GM12878 (cell line): ENCODE measurements around the gene CDH4. TPM values are rescaled to one million over a fixed set of nuclear protein-coding genes. Genes with fewer than 3 reads are reported as not detected.

Experiments
- ATAC-seq: fragments of 200-7000 bp; cut with Tn5 transposase; 3 replicates; pipeline ENCODE4 v1.9.1; 2020; ENCODE audit warnings: mild to moderate bottlenecking, moderate library complexity
- BruUV-seq: library from RNA; stranded (reverse); fragments of 400-500 nt; replicated peaks from 2 replicates; lab custom pipeline; 2021; lab: Mats Ljungman, UMichigan
- CTCF ChIA-PET: fragments of 300-600 bp; sonication (Branson Sonifier 250); formaldehyde crosslinking; extraction: SDS; loops from one replicate; lab custom pipeline; 2021; ENCODE audit warnings: inconsistent platforms; lab: Yijun Ruan, JAX
- POLR2A ChIA-PET: fragments of 350-600 bp; formaldehyde crosslinking; extraction: SDS; loops from one replicate; lab custom pipeline; 2021; ENCODE audit warnings: inconsistent platforms; lab: Charles Lee
- RAD21 ChIA-PET: fragments of 300-600 bp; sonication (Branson Sonifier 250); formaldehyde crosslinking; loops from one replicate; lab custom pipeline; 2023; ENCODE audit warnings: antibody characterized with exemption; ENCODE audit not compliant: unreplicated experiment; lab: Charles Lee
- SMC1A ChIA-PET: fragments of 300-600 bp; sonication (Branson Sonifier 250); formaldehyde crosslinking; loops from one replicate; lab custom pipeline; 2023; ENCODE audit not compliant: unreplicated experiment, uncharacterized antibody; lab: Charles Lee
- DNase-seq: peaks from one replicate; pipeline ENCODE4 v3.0.0-alpha.2; 2011; ENCODE audit warnings: low read depth, low spot score
- FAIRE-seq: peaks from 3 replicates; lab custom pipeline; 2011; peaks lifted over from hg19 to GRCh38; lab: Jason Lieb, UNC
- H2AFZ ChIP-seq: 2 replicates; pipeline ENCODE4 v1.6.0; 2011; ENCODE audit warnings: low read depth, low read length, control low read depth; ENCODE audit not compliant: control insufficient read depth
- H3K27ac ChIP-seq: 2 replicates; pipeline ENCODE4 v1.5.1; 2011; ENCODE audit warnings: control low read depth; ENCODE audit not compliant: control insufficient read depth, insufficient read depth
- H3K27me3 ChIP-seq, 2 experiments: replicated peaks in 1 of 2; 2 replicates each; pipeline versions ENCODE4 v1.6.0 to v1.6.1; 2011; ENCODE audit warnings: low read length in 1 of 2; ENCODE audit not compliant: control insufficient read depth in 2 of 2, insufficient read depth in 2 of 2
- H3K36me3 ChIP-seq, 2 experiments: 2 replicates each; pipeline ENCODE4 v1.5.1; 2011; ENCODE audit warnings: low read length in 1 of 2; ENCODE audit not compliant: control insufficient read depth in 2 of 2, insufficient read depth in 2 of 2
- H3K4me1 ChIP-seq: 2 replicates; pipeline ENCODE4 v1.6.1; 2011; ENCODE audit warnings: mild to moderate bottlenecking, low read length, moderate library complexity, mixed read lengths; ENCODE audit not compliant: control insufficient read depth, insufficient read depth
- H3K4me2 ChIP-seq: 2 replicates; pipeline ENCODE4 v1.6.0; 2011; ENCODE audit warnings: control low read depth; ENCODE audit not compliant: control insufficient read depth, insufficient read depth
- H3K4me3 ChIP-seq: fragments of 200-600 bp; sonication (generic); 2 replicates; pipeline ENCODE4 v1.5.1; 2016
- H3K79me2 ChIP-seq: 2 replicates; pipeline ENCODE4 v1.6.0; 2011; ENCODE audit warnings: low read length; ENCODE audit not compliant: control insufficient read depth, insufficient read depth
- H3K9ac ChIP-seq: 2 replicates; pipeline ENCODE4 v1.8.0; 2011; ENCODE audit warnings: low read length, control low read depth, mixed read lengths; ENCODE audit not compliant: control insufficient read depth, insufficient read depth
- H3K9me3 ChIP-seq: replicated peaks from 3 replicates; pipeline ENCODE4 v1.5.1; 2011; ENCODE audit warnings: mild to moderate bottlenecking, low read length; ENCODE audit not compliant: control insufficient read depth, insufficient read depth
- H4K20me1 ChIP-seq: 2 replicates; pipeline ENCODE4 v1.6.0; 2011; ENCODE audit not compliant: control insufficient read depth, insufficient read depth
- MYB ChIP-seq: fragments of 150-350 bp; IDR thresholded peaks from 2 replicates; pipeline ENCODE4 v1.6.1; 2014; ENCODE audit warnings: mild to moderate bottlenecking, low read depth, low read length, borderline replicate concordance
- NKRF ChIP-seq: fragments of 450-650 bp; conservative IDR thresholded peaks from 2 replicates; pipeline ENCODE4 v1.6.1; 2017; ENCODE audit warnings: mild to moderate bottlenecking, moderate library complexity
- REST ChIP-seq: IDR thresholded peaks from 2 replicates; pipeline ENCODE4 v1.6.1; 2012; ENCODE audit warnings: mild to moderate bottlenecking, low read depth, low read length
- SKIL ChIP-seq: fragments of 450-650 bp; IDR thresholded peaks from 2 replicates; pipeline ENCODE4 v1.6.1; 2017; ENCODE audit warnings: mild to moderate bottlenecking, low read depth, inconsistent platforms; ENCODE audit not compliant: poor library complexity, severe bottlenecking
- TCF12 ChIP-seq: IDR thresholded peaks from 2 replicates; pipeline ENCODE4 v1.6.1; 2011; ENCODE audit warnings: low read depth, mild to moderate bottlenecking, low read length
- ZNF687 ChIP-seq: fragments of 450-650 bp; IDR thresholded peaks from 2 replicates; pipeline ENCODE4 v1.6.1; 2017; ENCODE audit warnings: mild to moderate bottlenecking, moderate library complexity
- WGBS: methylation state at CpG from one replicate; pipeline ENCODE4 v1.1.6; 2016; ENCODE audit warnings: low lambda C conversion rate; ENCODE audit not compliant: insufficient replicate concordance, insufficient coverage; ENCODE audit errors: missing lambda C conversion rate; 5-methylcytosine and 5-hydroxymethylcytosine counted together
- in situ Hi-C: fragments of 300-500 bp; cut with MboI; formaldehyde crosslinking; loops from 9 replicates; pipeline ENCODE4 v1.14.3; 2018; ENCODE audit warnings: mixed read lengths
- intact Hi-C: fragments of 100-400 bp; cut with micrococcal nuclease; formaldehyde crosslinking; loops from one replicate; pipeline ENCODE4 v1.14.2; 2022; ENCODE audit not compliant: unreplicated experiment
- polyA plus RNA-seq, 11 experiments: library from polyadenylated mRNA; depleted of rRNA in 4 of 11; unstranded in 6 of 11; stranded (reverse) in 5 of 11; fragments of >200 nt; fragmentation: Nextera tagmentation in 4 of 11; fragmentation: Illumina TruSeq in 1 of 11; extraction: Ambion mirVana in 4 of 11; extraction: Trizol in 1 of 11; gene quantifications; 1 replicate in 1 of 11; 2 replicates in 10 of 11; pipeline versions ENCODE4 v1.2.1 to v1.2.3, GENCODE V29; 2011 to 2016; ENCODE audit warnings: inconsistent platforms in 2 of 11, missing spikeins in 2 of 11, low read depth in 1 of 11
- total RNA-seq, 4 experiments: library from RNA; depleted of rRNA in 3 of 4; stranded (reverse); fragments of >200 nt in 3 of 4; fragmentation: Illumina TruSeq in 1 of 4; extraction: Trizol in 1 of 4; gene quantifications; 2 replicates each; pipeline versions ENCODE4 v1.2.1 to v1.2.3, GENCODE V29; 2013 to 2021

CDH4 gene
- total and polyA plus RNA-seq, 10 of the 15 experiments (the other 5 are each of a cell fraction or from before 2014, with no cell fraction given): not detected

GRCh38 chr20:61478094-61478493 lies 226.0 kb downstream of the CDH4 start:
- TF ChIP-seq REST (no peak), ZNF687 (no peak), SKIL (no peak), TCF12 (no peak), MYB (no peak), NKRF (no peak)
- FAIRE-seq: no peak
- H3K9me3 ChIP-seq: no peaks in the 10 kb centered on the region; the same call in 2 of the 3 replicates
- no peaks in the 10 kb centered on the region for H3K27me3 ChIP-seq
- H2AFZ ChIP-seq: no peak overlapping the region
- WGBS: 15% methylated on average over 9 of the region's 9 CpGs
- no peaks in the 10 kb centered on the region for H3K4me1 ChIP-seq
- CTCF ChIA-PET: no interaction called here
- POLR2A ChIA-PET: no interaction called here
- H3K4me2 ChIP-seq: no peak overlapping the region
- no peaks in the 10 kb centered on the region for H4K20me1 ChIP-seq
- H3K27ac ChIP-seq: no peak overlapping the region
- in situ Hi-C loops: loop anchor here (25.0 kb wide), 1 partner anchor 609 kb away; no protein-coding TSS in a partner anchor
- H3K9ac ChIP-seq: no peak overlapping the region
- no peak for DNase-seq
- SMC1A ChIA-PET: no interaction called here
- BruUV-seq: no TSS peak
- RAD21 ChIA-PET: no interaction called here
- no peaks in the 10 kb centered on the region for H3K79me2 ChIP-seq
- no peak for ATAC-seq
- intact Hi-C loops: no loop called here
- H3K4me3 ChIP-seq: no peak overlapping the region
- no peaks in the 10 kb centered on the region for H3K36me3 ChIP-seq
